Activated CD4-positive, alpha-beta memory T cell treated with anti-CD3 and anti-CD28 coated beads, Interleukin-2, amount 10 ng/mL, durations not matched to agents 7 days and 5 days (primary cell): ENCODE measurements around the gene EMID1. TPM values are rescaled to one million over a fixed set of nuclear protein-coding genes. Genes with fewer than 3 reads are reported as not detected.

Experiments
- CTCF ChIA-PET: fragments of 350-600 bp; sonication (Branson Sonifier 250); formaldehyde crosslinking; loops from one replicate; lab custom pipeline; 2021; ENCODE audit warnings: antibody characterized with exemption, inconsistent platforms; lab: Charles Lee
- POLR2A ChIA-PET: fragments of 350-600 bp; sonication (Branson Sonifier 250); formaldehyde crosslinking; loops from one replicate; lab custom pipeline; 2021; ENCODE audit warnings: antibody characterized with exemption; lab: Charles Lee
- DNase-seq: peaks from one replicate; pipeline ENCODE4 v3.0.0-alpha.2; 2020
- H3K27ac Mint-ChIP-seq: one replicate; pipeline ENCODE4 v1.8.0; 2021; ENCODE audit warnings: mild to moderate bottlenecking, mixed read lengths
- H3K27me3 Mint-ChIP-seq: one replicate; pipeline ENCODE4 v1.8.0; 2021; ENCODE audit warnings: mixed read lengths
- H3K36me3 Mint-ChIP-seq: one replicate; pipeline ENCODE4 v1.8.0; 2021; ENCODE audit warnings: low read depth, mixed read lengths
- H3K4me1 Mint-ChIP-seq: one replicate; pipeline ENCODE4 v1.8.0; 2021; ENCODE audit warnings: mixed read lengths
- H3K4me3 Mint-ChIP-seq: one replicate; pipeline ENCODE4 v1.8.0; 2021; ENCODE audit warnings: mild to moderate bottlenecking, mixed read lengths
- H3K9me3 Mint-ChIP-seq: one replicate; pipeline ENCODE4 v1.8.0; 2021; ENCODE audit warnings: mixed read lengths
- total RNA-seq, 2 experiments: library from RNA; stranded (reverse); gene quantifications; one replicate each; pipeline ENCODE4 v1.2.3, GENCODE V29; 2021

EMID1 gene
- total RNA-seq, 2 experiments from 2014 or later = 0.18 TPM; not detected in 1

DNA sequence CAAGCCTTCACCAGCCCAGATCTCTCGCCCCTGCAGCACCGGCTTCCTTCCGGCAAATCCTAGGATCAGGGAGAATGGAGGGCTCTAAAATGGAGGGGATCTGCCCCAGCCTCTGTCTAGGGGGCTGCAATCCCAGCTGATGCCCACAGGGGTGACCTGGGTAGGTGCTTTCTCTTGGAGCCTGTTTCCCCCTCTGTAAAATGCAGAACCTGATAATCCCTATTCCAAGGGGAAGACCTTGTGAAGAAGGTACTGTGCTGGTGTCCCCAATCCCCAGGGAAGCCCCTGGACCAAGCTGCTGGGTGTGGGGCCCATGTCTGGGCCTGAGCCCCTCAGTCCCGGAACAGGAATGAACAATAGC is 2.8 kb downstream of the EMID1 start:
- no peak overlapping the region for H3K4me3 Mint-ChIP-seq
- ChIA-PET CTCF (no interaction called here), POLR2A (interaction anchor here (1.3 kb wide), 1 partner anchor 10 kb away, joined by 3 read pairs; no protein-coding TSS in a partner anchor)
- DNase-seq = no peak
- H3K27me3 Mint-ChIP-seq = peaks cover 52% of the 10 kb centered on the region
- H3K9me3 Mint-ChIP-seq = no peaks in the 10 kb centered on the region
- H3K36me3 Mint-ChIP-seq = no peaks in the 10 kb centered on the region
- H3K27ac Mint-ChIP-seq = no peak overlapping the region
- peaks cover 11% of the 10 kb centered on the region for H3K4me1 Mint-ChIP-seq

DNA sequence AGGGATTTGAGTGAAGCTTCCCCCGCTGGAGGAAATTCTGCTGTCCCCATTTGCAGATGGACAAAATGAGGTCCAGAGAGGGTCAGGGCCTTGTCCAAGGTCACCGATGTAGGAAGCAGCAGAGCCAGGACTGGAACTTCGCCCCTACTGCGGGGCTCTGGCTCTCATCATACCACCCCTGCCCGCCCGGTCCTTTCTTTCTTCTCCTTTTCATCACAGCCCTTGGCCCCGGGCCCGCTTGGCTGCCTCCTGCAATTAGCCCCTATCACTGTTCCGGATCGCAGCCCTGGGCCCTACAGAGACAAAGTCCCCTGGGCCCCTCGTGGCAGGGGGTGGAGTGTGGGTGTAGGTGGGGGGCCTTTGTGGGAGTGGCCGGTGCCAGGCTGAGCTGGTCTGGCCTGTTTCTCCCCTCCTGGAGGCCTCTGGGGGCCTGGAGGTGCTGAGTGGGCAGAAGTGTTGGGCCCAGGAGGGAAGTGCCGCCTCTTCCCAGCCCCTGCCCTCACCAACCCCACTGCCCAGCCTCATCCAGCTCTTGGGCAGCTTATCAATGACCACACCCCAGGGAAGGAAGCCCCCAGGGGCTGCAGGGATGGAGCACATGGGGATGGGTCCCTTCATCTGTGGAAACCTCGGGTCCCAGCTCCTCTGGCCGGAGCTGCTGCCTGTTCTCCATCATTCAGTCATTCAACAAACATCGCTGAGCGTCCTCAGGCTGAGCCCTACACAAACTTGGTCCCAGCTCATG is 3.4 kb downstream of the EMID1 start:
- Mint-ChIP-seq H3K36me3 (no peaks in the 10 kb centered on the region), H3K9me3 (no peaks in the 10 kb centered on the region), H3K4me1 (peaks cover 8% of the 10 kb centered on the region), H3K27ac (no peak overlapping the region), H3K27me3 (peaks cover 49% of the 10 kb centered on the region), H3K4me3 (no peak overlapping the region)
- CTCF ChIA-PET = no interaction called here
- no peak for DNase-seq
- POLR2A ChIA-PET = interaction anchor here (1.3 kb wide), 1 partner anchor 11 kb away, joined by 3 read pairs; no protein-coding TSS in a partner anchor

DNA sequence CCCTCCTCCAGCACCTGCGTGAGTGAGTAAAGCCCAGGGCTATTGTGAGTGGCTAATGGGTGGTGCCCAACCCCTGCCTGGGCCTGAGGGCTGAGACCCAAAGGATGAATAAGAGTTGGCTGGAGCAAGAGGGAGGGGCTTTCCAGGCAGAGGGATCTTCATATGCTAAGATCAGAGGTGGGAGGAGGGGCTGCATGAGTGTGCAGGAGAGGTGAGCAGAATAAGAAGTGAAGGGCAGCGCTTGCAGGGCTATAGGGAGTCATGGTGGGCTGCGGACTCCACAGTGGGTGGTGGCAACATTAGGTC is 3.9 kb downstream of the EMID1 start:
- Mint-ChIP-seq H3K4me1 (peaks cover 6% of the 10 kb centered on the region), H3K9me3 (no peaks in the 10 kb centered on the region), H3K4me3 (no peak overlapping the region), H3K27ac (no peak overlapping the region), H3K27me3 (peaks cover 43% of the 10 kb centered on the region), H3K36me3 (no peaks in the 10 kb centered on the region)
- DNase-seq = no peak
- ChIA-PET POLR2A (interaction anchor here (1.3 kb wide), 1 partner anchor 11 kb away, joined by 3 read pairs; no protein-coding TSS in a partner anchor), CTCF (no interaction called here)

DNA sequence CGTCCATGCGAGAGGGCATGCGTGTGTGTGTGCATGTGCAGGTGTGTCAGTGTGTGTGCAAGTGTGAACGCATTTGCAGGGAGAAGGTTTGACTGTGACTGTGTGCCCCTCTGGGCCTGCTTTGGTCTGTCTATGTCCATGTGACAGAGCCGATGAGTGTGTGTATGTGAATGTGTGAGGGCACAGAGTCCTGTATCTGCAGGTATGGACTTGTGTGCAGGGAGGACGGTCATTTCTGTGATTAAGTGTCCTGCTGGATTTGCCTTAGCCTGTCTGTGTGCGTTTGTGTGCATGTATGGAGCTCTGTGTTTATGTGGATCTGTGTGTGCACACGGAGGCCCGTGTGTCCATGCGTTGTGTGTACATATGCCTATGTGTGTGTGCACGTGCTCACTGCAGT is 5.4 kb downstream of the EMID1 start:
- peaks cover 4% of the 10 kb centered on the region for H3K4me1 Mint-ChIP-seq
- peaks cover 34% of the 10 kb centered on the region for H3K27me3 Mint-ChIP-seq
- H3K9me3 Mint-ChIP-seq = no peaks in the 10 kb centered on the region
- ChIA-PET POLR2A (no interaction called here), CTCF (no interaction called here)
- H3K36me3 Mint-ChIP-seq = no peaks in the 10 kb centered on the region
- no peak for DNase-seq
- no peak overlapping the region for H3K4me3 Mint-ChIP-seq
- H3K27ac Mint-ChIP-seq = no peak overlapping the region

DNA sequence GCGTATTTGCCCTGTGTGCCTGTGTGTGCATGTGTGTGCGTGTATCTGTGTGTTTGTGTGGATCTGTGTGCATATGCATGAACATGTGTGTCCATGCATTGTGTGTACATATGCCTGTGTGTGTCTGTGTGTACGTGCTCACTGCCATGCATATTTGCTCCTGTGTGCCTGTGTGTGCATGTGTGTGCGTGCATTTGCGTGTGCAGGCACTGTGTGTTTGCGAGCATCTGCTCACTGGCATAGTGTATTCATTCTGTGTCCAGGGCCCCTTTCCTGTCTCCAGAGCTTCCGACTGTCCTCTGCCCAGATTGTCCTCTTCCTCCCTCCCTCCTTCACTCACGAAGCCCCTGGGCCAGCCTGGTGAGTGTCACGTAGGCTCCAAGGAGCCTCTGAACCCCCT is 5.8 kb downstream of the EMID1 start:
- H3K9me3 Mint-ChIP-seq = no peaks in the 10 kb centered on the region
- H3K36me3 Mint-ChIP-seq = no peaks in the 10 kb centered on the region
- no peak overlapping the region for H3K4me3 Mint-ChIP-seq
- ChIA-PET POLR2A (no interaction called here), CTCF (no interaction called here)
- no peak for DNase-seq
- H3K27me3 Mint-ChIP-seq = peaks cover 31% of the 10 kb centered on the region
- H3K4me1 Mint-ChIP-seq = peaks cover 1% of the 10 kb centered on the region
- H3K27ac Mint-ChIP-seq = no peak overlapping the region

DNA sequence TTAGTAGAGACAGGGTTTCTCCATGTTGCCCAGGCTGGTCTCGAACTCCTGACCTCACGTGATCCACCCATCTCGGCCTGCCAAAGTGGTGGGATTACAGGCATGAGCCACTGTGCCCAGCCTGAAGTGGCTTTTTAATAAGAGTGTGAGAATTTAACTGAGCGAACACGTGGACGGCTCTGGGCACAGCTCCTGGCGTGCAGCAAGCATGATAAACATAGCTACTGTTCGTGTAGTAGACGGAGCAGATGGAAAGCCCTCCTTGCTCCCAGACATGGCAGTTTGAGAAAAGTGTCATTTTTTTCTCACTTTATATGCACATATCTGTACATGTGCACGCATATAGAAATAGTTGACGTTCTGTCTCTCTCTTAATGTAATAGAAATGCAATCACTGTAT is 7.0 kb downstream of the EMID1 start:
- CTCF ChIA-PET = interaction anchor here (0.8 kb wide), 1 partner anchor 32 kb away, joined by 3 read pairs; no protein-coding TSS in a partner anchor
- DNase-seq = no peak
- Mint-ChIP-seq H3K4me3 (no peak overlapping the region), H3K36me3 (no peaks in the 10 kb centered on the region), H3K27me3 (peaks cover 18% of the 10 kb centered on the region), H3K27ac (no peak overlapping the region), H3K4me1 (no peaks in the 10 kb centered on the region), H3K9me3 (no peaks in the 10 kb centered on the region)
- POLR2A ChIA-PET = no interaction called here

DNA sequence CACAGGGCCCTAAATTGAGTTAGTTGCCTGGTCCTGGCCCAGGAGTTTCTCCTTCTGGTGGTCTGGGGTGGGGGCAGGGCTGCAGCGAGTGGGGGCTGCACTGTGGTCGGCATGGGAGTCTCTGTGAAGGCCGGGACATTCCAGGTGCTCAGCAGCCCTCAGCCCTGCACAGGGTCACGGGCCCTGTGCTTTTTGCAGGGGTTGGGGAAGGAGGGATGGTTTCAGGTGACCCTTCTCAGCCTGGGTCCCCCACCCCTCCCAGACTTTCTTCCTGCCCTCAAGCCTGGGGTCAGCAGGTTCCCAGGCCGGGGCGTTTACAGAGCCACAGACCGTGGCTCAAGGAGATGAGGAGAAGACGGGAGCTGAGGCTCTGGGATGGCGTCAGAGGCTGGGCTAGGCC is 7.8 kb downstream of the EMID1 start:
- Mint-ChIP-seq H3K4me1 (no peaks in the 10 kb centered on the region), H3K9me3 (no peaks in the 10 kb centered on the region), H3K27me3 (peaks cover 13% of the 10 kb centered on the region), H3K4me3 (no peak overlapping the region), H3K36me3 (no peaks in the 10 kb centered on the region), H3K27ac (no peak overlapping the region)
- POLR2A ChIA-PET = no interaction called here
- no peak for DNase-seq
- CTCF ChIA-PET = no interaction called here

DNA sequence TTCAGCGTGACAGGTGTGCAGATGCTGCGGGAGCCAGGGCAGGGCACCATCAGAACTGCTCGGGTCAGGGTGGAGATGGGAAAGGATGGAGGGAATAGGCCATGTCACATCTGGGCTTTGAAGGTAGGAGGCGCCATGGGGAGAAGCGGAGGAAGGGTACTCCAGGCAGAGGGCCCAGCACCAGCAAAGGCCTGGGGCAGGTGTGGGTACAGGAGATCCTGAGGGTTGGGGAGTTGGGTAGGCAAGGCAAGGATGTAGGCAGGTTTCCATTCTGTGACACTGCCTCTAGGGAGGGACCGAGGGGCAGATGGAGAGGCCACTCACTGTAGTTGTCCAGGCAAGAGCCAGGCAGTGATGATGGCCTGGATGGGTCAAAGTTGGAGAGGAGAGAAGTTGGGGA is 8.5 kb downstream of the EMID1 start:
- Mint-ChIP-seq H3K27me3 (peaks cover 9% of the 10 kb centered on the region), H3K4me3 (no peak overlapping the region), H3K4me1 (no peaks in the 10 kb centered on the region), H3K9me3 (no peaks in the 10 kb centered on the region), H3K36me3 (no peaks in the 10 kb centered on the region), H3K27ac (no peak overlapping the region)
- no peak for DNase-seq
- POLR2A ChIA-PET = no interaction called here
- CTCF ChIA-PET = interaction anchor here (0.5 kb wide), 1 partner anchor 60 kb away, joined by 3 read pairs; no protein-coding TSS in a partner anchor

DNA sequence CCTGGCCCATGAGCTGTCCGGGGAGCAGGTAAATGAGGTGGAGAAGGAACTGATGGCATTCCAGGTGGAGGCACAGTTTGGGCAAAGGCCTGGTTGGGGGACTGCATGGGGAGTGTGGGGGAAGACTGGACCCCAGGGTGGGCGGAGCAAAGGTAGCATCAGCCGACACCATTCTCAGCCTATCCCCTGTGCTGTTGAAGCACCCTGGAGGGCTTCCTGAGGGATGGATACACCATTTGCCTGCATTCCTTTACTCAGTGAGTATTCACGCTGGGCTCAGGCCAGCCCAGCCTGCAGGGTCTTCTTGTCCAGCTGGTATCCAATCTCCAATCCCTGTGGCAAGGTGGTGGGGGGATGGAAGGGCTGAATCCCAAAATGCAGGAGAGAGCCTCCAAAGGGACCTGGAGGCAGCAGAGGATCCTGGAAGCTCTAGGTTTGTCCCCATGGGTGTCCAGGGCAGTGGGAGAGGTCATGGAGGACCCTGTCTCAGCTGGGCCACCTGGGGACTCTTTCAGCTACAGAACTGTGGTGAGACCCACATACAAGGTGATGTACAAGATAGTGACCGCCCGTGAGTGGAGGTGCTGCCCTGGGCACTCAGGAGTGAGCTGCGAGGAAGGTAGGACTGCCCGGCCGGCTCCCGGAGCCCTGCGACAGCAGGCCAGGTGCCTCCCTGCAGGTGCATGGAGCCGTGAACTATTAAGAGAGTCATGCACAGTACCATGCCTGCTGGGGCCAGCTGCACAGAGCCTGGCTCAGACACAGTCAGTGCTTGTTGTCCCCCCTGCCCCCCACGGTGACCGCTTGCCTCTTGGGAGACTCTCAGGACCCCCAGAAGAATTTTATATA is 9.5 kb downstream of the EMID1 start:
- no peak for DNase-seq
- no peak overlapping the region for H3K27ac Mint-ChIP-seq
- H3K27me3 Mint-ChIP-seq = peaks cover 5% of the 10 kb centered on the region
- H3K4me3 Mint-ChIP-seq = no peak overlapping the region
- CTCF ChIA-PET = no interaction called here
- POLR2A ChIA-PET = no interaction called here
- no peaks in the 10 kb centered on the region for H3K36me3 Mint-ChIP-seq
- no peaks in the 10 kb centered on the region for H3K9me3 Mint-ChIP-seq
- no peaks in the 10 kb centered on the region for H3K4me1 Mint-ChIP-seq

DNA sequence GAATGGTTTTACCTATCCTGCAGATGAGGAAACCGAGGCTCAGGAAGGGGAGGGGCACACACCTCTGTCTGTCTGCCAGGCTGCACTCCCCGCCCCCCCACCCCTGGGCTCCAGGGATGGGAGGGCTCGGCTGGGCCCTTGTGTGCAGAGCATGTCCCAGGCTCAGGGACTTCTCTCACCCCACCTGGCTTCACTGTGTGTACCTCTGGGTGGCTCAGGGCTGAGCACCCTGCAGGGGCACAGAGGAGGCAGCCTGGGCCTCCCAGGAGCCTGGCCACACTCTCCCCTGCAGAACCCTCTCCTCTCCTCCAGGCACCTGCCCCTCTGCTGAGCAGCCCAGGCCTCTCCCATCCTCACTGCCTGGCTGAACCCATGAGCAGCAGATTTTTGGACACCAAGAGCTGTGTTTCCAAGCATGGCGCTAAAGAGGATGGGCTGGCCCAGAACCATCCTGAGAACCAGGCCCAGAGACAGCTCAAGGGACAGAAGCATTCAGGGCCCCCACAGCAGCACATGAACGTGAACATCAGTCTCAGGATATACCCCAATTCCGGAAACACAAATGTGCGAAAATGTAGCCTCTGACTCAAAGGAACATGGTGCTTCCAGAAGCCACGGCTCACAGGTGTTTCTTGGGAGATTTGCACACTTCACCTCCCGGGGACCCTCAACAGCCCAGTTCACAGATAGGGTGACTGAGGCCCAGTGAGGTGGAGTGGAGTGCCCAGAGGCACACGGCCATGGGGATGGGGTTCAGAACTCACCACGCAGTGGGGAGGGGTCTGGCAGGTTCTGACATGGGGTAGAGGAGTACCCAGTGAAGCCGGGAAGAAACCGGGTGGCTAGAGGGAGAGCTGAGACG is 10.5 kb downstream of the EMID1 start:
- no peaks in the 10 kb centered on the region for H3K36me3 Mint-ChIP-seq
- peaks cover 4% of the 10 kb centered on the region for H3K27me3 Mint-ChIP-seq

DNA sequence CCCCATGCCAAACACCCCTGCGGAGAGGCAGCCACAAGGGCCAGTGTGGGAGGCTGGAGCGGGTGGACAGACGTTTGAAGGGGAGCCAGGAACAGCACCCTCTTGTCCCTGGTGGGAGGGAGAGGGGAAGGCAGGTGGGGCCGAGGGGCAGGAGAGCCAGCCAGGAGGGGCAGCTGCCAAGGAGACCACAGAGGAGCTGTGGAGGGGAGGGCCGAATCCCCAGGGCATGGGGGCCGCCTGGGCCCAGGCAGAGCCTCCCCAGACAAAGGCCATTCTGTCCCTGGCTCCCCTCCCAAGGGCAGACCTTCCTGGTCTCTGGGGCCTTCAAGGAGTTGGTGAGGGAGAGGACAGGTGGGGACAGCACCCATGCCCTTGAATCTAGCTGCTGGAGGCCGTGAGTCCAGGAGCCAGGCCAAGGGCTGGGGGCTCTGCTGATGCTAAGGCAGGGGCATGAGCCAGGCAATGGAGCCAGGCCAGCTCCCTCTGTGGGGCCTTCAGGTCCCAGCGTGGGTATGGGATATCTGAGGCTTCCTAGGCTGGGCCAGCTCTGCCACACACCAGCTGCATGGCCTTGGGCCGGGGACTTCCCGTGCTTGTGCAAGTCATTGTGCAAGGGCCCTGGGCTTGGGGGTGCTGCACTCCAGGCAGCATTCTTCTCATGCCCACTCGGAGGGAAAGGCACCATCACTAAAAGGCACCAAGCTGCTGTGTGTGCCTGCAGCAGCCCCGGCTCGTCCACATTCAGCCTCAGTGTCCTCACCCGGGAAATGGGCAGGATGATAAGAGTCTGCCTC is 11.4 kb downstream of the EMID1 start:
- Mint-ChIP-seq H3K4me1 (no peaks in the 10 kb centered on the region), H3K27ac (no peak overlapping the region), H3K4me3 (no peak overlapping the region), H3K27me3 (peaks cover 1% of the 10 kb centered on the region), H3K9me3 (no peaks in the 10 kb centered on the region), H3K36me3 (no peaks in the 10 kb centered on the region)
- POLR2A ChIA-PET = no interaction called here
- DNase-seq = no peak
- CTCF ChIA-PET = no interaction called here

More for the DNA sequence above, 10.5 kb downstream of the EMID1 start:
- ChIA-PET CTCF (no interaction called here), POLR2A (no interaction called here)
- Mint-ChIP-seq H3K9me3 (no peaks in the 10 kb centered on the region), H3K4me1 (no peaks in the 10 kb centered on the region), H3K27ac (no peak overlapping the region), H3K4me3 (no peak overlapping the region)
- no peak for DNase-seq
